T-helper 9 cell (primary cell): ENCODE measurements around the gene ZFAND3.

Source experiments
- DNase-seq: peaks from one replicate; pipeline ENCODE4 v3.0.0-alpha.2; 2020

Gene ZFAND3

GRCh38 chr6:37827603-37828265 is 8.2 kb downstream of the ZFAND3 start:
- DNase-seq: no peak

GRCh38 chr6:37830225-37830624 is 10.7 kb downstream of the ZFAND3 start:
- no peak for DNase-seq

GRCh38 chr6:37831457-37831856 is 11.9 kb downstream of the ZFAND3 start:
- no peak for DNase-seq

- DNase-seq: no peak
Measured at GRCh38 chr6:37835923-37836322, 16.4 kb downstream of the ZFAND3 start.

GRCh38 chr6:37838219-37838921 is 18.8 kb downstream of the ZFAND3 start:
- DNase-seq: no peak

GRCh38 chr6:37840143-37840939 is 20.8 kb downstream of the ZFAND3 start:
- DNase-seq: no peak

- DNase-seq: no peak
Measured at GRCh38 chr6:37840940-37841300, 21.4 kb downstream of the ZFAND3 start.

GRCh38 chr6:37845026-37845911 is 25.7 kb downstream of the ZFAND3 start:
- no peak for DNase-seq

- no peak for DNase-seq
Measured at GRCh38 chr6:37845930-37846329, 26.4 kb downstream of the ZFAND3 start.

GRCh38 chr6:37847704-37848103 is 28.2 kb downstream of the ZFAND3 start:
- DNase-seq: no peak

- no peak for DNase-seq
Measured at GRCh38 chr6:37848371-37848770, 28.8 kb downstream of the ZFAND3 start.

GRCh38 chr6:37850260-37850659 is 30.7 kb downstream of the ZFAND3 start:
- DNase-seq: no peak

GRCh38 chr6:37850728-37851285 is 31.3 kb downstream of the ZFAND3 start:
- DNase-seq: no peak

GRCh38 chr6:37851997-37852524 is 32.5 kb downstream of the ZFAND3 start:
- no peak for DNase-seq

GRCh38 chr6:37856285-37856684 is 36.8 kb downstream of the ZFAND3 start:
- no peak for DNase-seq

- no peak for DNase-seq
Measured at GRCh38 chr6:37858363-37858762, 38.8 kb downstream of the ZFAND3 start.

- no peak for DNase-seq
Measured at GRCh38 chr6:37860226-37860839, 40.8 kb downstream of the ZFAND3 start.

- DNase-seq: no peak
Measured at GRCh38 chr6:37861452-37861851, 41.9 kb downstream of the ZFAND3 start.

GRCh38 chr6:37862430-37862829 is 42.9 kb downstream of the ZFAND3 start:
- no peak for DNase-seq

GRCh38 chr6:37862992-37863391 is 43.5 kb downstream of the ZFAND3 start:
- DNase-seq: no peak

- DNase-seq: no peak
Measured at GRCh38 chr6:37864250-37864649, 44.7 kb downstream of the ZFAND3 start.

- no peak for DNase-seq
Measured at GRCh38 chr6:37865504-37865903, 46.0 kb downstream of the ZFAND3 start.
